GM23248 (cell line): ENCODE data around the gene NPAT. TPM values are rescaled to one million over a fixed set of nuclear protein-coding genes. Genes with fewer than 3 reads are reported as not detected.
A peak's percentile ranks its signal among the peaks of the same experiment; 100 is the strongest.

Experiments
- DNase-seq: peaks from one replicate; pipeline ENCODE4 v3.0.0-alpha.2; 2015
- H2AFZ ChIP-seq: fragments of 200-600 bp; sonication (generic); 2 replicates; pipeline ENCODE4 v1.6.1; 2016; ENCODE audit warnings: antibody characterized with exemption
- H3F3A ChIP-seq: fragments of 200-600 bp; sonication (generic); 2 replicates; pipeline ENCODE4 v1.6.1; 2016; ENCODE audit warnings: mild to moderate bottlenecking, antibody characterized with exemption, mixed run types; ENCODE audit not compliant: insufficient read depth
- H3K27ac ChIP-seq: fragments of 200-600 bp; sonication (generic); 2 replicates; pipeline ENCODE4 v1.5.1; 2016; ENCODE audit warnings: mild to moderate bottlenecking
- H3K27me3 ChIP-seq: fragments of 200-600 bp; sonication (generic); replicated peaks from 2 replicates; pipeline ENCODE4 v1.6.1; 2016; ENCODE audit warnings: mild to moderate bottlenecking; ENCODE audit not compliant: insufficient read depth
- H3K36me3 ChIP-seq: fragments of 200-600 bp; sonication (generic); 2 replicates; pipeline ENCODE4 v1.6.1; 2016; ENCODE audit warnings: low read depth, mild to moderate bottlenecking
- H3K4me1 ChIP-seq: fragments of 200-600 bp; sonication (generic); 2 replicates; pipeline ENCODE4 v1.6.1; 2016; ENCODE audit warnings: mild to moderate bottlenecking; ENCODE audit not compliant: insufficient read depth
- H3K4me2 ChIP-seq: fragments of 200-600 bp; sonication (generic); one replicate; pipeline ENCODE4 v1.6.1; 2016; ENCODE audit warnings: mild to moderate bottlenecking; ENCODE audit not compliant: unreplicated experiment
- H3K4me3 ChIP-seq: fragments of 200-600 bp; sonication (generic); 2 replicates; pipeline ENCODE4 v1.5.1; 2016; ENCODE audit warnings: mild to moderate bottlenecking
- H3K79me2 ChIP-seq: fragments of 200-600 bp; sonication (generic); 2 replicates; pipeline ENCODE4 v1.6.1; 2016; ENCODE audit warnings: mild to moderate bottlenecking; ENCODE audit not compliant: insufficient read depth
- H3K9ac ChIP-seq: fragments of 200-600 bp; sonication (generic); 2 replicates; pipeline ENCODE4 v1.6.1; 2016; ENCODE audit warnings: mild to moderate bottlenecking
- H3K9me2 ChIP-seq: fragments of 200-600 bp; sonication (generic); 2 replicates; pipeline ENCODE4 v1.6.1; 2016; ENCODE audit warnings: mixed run types, mild to moderate bottlenecking, moderate library complexity; ENCODE audit not compliant: insufficient read depth
- H3K9me3 ChIP-seq: fragments of 200-600 bp; sonication (generic); one replicate; pipeline ENCODE4 v1.6.1; 2017; ENCODE audit warnings: low read depth
- H4K20me1 ChIP-seq: fragments of 200-600 bp; sonication (generic); 2 replicates; pipeline ENCODE4 v1.6.0; 2016; ENCODE audit not compliant: insufficient read depth
- EZH2 ChIP-seq: fragments of 200-600 bp; sonication (generic); IDR thresholded peaks from 2 replicates; pipeline ENCODE4 v1.6.1; 2018; ENCODE audit warnings: antibody characterized with exemption, mild to moderate bottlenecking; ENCODE audit not compliant: insufficient read depth, poor library complexity, severe bottlenecking
- EZH2phosphoT487 ChIP-seq: fragments of 200-600 bp; sonication (generic); IDR thresholded peaks from 2 replicates; pipeline ENCODE4 v1.6.1; 2018; ENCODE audit warnings: antibody characterized with exemption, moderate library complexity, mild to moderate bottlenecking, low read depth; ENCODE audit not compliant: insufficient read depth
- WGBS, 2 experiments: methylation state at CpG; one replicate each; pipeline ENCODE4 v1.1.6; 2015 to 2017; ENCODE audit warnings: low lambda C conversion rate in 2 of 2, low coverage in 1 of 2; ENCODE audit errors: missing lambda C conversion rate in 2 of 2; 5-methylcytosine and 5-hydroxymethylcytosine counted together
- in situ Hi-C: fragments of 300-500 bp; cut with MboI; formaldehyde crosslinking; loops from 2 replicates; pipeline ENCODE4 v1.15.0; 2020
- polyA plus RNA-seq: library from polyadenylated mRNA; unstranded; fragments of >200 nt; fragmentation: Nextera tagmentation; extraction: Ambion mirVana; gene quantifications from 2 replicates; pipeline ENCODE4 v1.2.1, GENCODE V29; 2016
- total RNA-seq: library from RNA; depleted of rRNA; stranded (reverse); fragments of >200 nt; shearing (Covaris generic); gene quantifications from 2 replicates; pipeline ENCODE4 v1.2.3, GENCODE V29; 2014

Gene NPAT
- total and polyA plus RNA-seq, 2 experiments from 2014 or later = 8.5 to 9.6 TPM

- in situ Hi-C loops = no loop called here
- no peaks in the 10 kb centered on the region for H3K27me3 ChIP-seq
- TF ChIP-seq EZH2 (no peak), EZH2phosphoT487 (no peak)
- no peaks in the 10 kb centered on the region for H3K79me2 ChIP-seq
- H3K4me3 ChIP-seq = no peak overlapping the region
- no peaks in the 10 kb centered on the region for H3K9me3 ChIP-seq
- H3K9ac ChIP-seq = no peak overlapping the region
- H3K4me1 ChIP-seq = no peaks in the 10 kb centered on the region
- H4K20me1 ChIP-seq = no peaks in the 10 kb centered on the region
- no peak for DNase-seq
- peaks cover 40% of the 10 kb centered on the region for H3K36me3 ChIP-seq
- H3F3A ChIP-seq = no peaks in the 10 kb centered on the region
- 90 to 93% methylated on average over 5 of the region's 5 CpGs for WGBS, 2 experiments
- no peak overlapping the region for H2AFZ ChIP-seq
- no peak overlapping the region for H3K4me2 ChIP-seq
- H3K27ac ChIP-seq = no peak overlapping the region
- H3K9me2 ChIP-seq = no peaks in the 10 kb centered on the region
These were observed 61.4 kb downstream of the NPAT start for GRCh38 chr11:108160970-108161566.

- no peaks in the 10 kb centered on the region for H3K27me3 ChIP-seq
- H2AFZ ChIP-seq = no peak overlapping the region
- TF ChIP-seq EZH2phosphoT487 (no peak), EZH2 (no peak)
- 95 to 98% methylated on average over 2 of the region's 2 CpGs for WGBS, 2 experiments
- H3K4me3 ChIP-seq = no peak overlapping the region
- no peaks in the 10 kb centered on the region for H3F3A ChIP-seq
- in situ Hi-C loops = no loop called here
- H3K36me3 ChIP-seq = peaks cover 15% of the 10 kb centered on the region
- no peaks in the 10 kb centered on the region for H3K9me2 ChIP-seq
- no peak overlapping the region for H3K9ac ChIP-seq
- no peaks in the 10 kb centered on the region for H3K9me3 ChIP-seq
- H3K79me2 ChIP-seq = no peaks in the 10 kb centered on the region
- DNase-seq = no peak
- H3K27ac ChIP-seq = no peak overlapping the region
- no peak overlapping the region for H3K4me2 ChIP-seq
- H4K20me1 ChIP-seq = no peaks in the 10 kb centered on the region
- H3K4me1 ChIP-seq = no peaks in the 10 kb centered on the region
These were observed 67.8 kb downstream of the NPAT start for GRCh38 chr11:108154591-108154990.

GRCh38 chr11:108148556-108148955, 73.9 kb downstream of the NPAT start:
- in situ Hi-C loops = no loop called here
- 68 to 75% methylated on average over 3 of the region's 3 CpGs for WGBS, 2 experiments
- Histone ChIP-seq H3K9me3 (no peaks in the 10 kb centered on the region), H3K36me3 (peaks cover 30% of the 10 kb centered on the region), H3K27me3 (no peaks in the 10 kb centered on the region), H3K9ac (no peak overlapping the region), H3K4me2 (no peak overlapping the region), H3F3A (0 out of 2 replicates have a peak, but pooled peaks cover 4% of the 10 kb centered on the region), H3K9me2 (no peaks in the 10 kb centered on the region), H2AFZ (no peak overlapping the region), H3K4me1 (0 out of 2 replicates have a peak, but pooled peaks cover 5% of the 10 kb centered on the region), H3K27ac (no peak overlapping the region), H3K4me3 (no peak overlapping the region), H3K79me2 (no peaks in the 10 kb centered on the region), H4K20me1 (no peaks in the 10 kb centered on the region)
- no peak for DNase-seq
- no peak for TF ChIP-seq EZH2phosphoT487
- no peak for TF ChIP-seq EZH2

DNA sequence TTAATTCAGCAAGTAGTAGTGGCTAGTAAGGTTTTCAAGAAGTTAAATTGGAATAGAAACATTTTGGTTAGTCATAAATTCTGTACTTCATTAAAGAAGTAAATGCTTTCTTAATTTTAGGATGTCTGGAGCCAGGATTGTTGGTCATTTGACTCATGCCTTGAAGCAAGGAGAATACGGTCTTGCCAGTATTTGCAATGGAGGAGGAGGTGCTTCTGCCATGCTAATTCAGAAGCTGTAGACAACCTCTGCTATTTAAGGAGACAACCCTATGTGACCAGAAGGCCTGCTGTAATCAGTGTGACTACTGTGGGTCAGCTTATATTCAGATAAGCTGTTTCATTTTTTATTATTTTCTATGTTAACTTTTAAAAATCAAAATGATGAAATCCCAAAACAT, 75.3 kb downstream of the NPAT start:
- H3K4me2 ChIP-seq = no peak overlapping the region
- no peaks in the 10 kb centered on the region for H3K9me3 ChIP-seq
- no peak overlapping the region for H3K9ac ChIP-seq
- no peak overlapping the region for H3K4me3 ChIP-seq
- H3K4me1 ChIP-seq = 0 out of 2 replicates have a peak, but pooled peaks cover 5% of the 10 kb centered on the region
- no peak overlapping the region for H2AFZ ChIP-seq
- H4K20me1 ChIP-seq = no peaks in the 10 kb centered on the region
- H3K36me3 ChIP-seq = peaks cover 44% of the 10 kb centered on the region
- DNase-seq = peak; percentile 29
- H3K27me3 ChIP-seq = no peaks in the 10 kb centered on the region
- H3F3A ChIP-seq = 0 out of 2 replicates have a peak, but pooled peaks cover 4% of the 10 kb centered on the region
- WGBS, 2 experiments = 31 to 50% methylated on average over 1 of the region's 1 CpG
- no peaks in the 10 kb centered on the region for H3K9me2 ChIP-seq
- H3K27ac ChIP-seq = no peak overlapping the region
- TF ChIP-seq EZH2phosphoT487 = no peak
- TF ChIP-seq EZH2 = no peak
- no peaks in the 10 kb centered on the region for H3K79me2 ChIP-seq
- in situ Hi-C loops = no loop called here
